HUES6 (cell line): ENCODE measurements around the gene SZRD1.

Experiments used
- H3K27ac ChIP-seq: 2 replicates; pipeline ENCODE4 v1.7.0; 2013; ENCODE audit warnings: low read depth, mild to moderate bottlenecking, low read length, inconsistent platforms
- H3K27me3 ChIP-seq: 2 replicates; pipeline ENCODE4 v1.6.1; 2013; ENCODE audit warnings: low read length; ENCODE audit not compliant: control insufficient read depth, insufficient read depth
- H3K36me3 ChIP-seq: 2 replicates; pipeline ENCODE4 v1.6.1; 2013; ENCODE audit warnings: low read length; ENCODE audit not compliant: control insufficient read depth, insufficient read depth
- H3K4me1 ChIP-seq: 2 replicates; pipeline ENCODE4 v1.6.1; 2013; ENCODE audit warnings: low read length; ENCODE audit not compliant: control insufficient read depth, insufficient read depth
- H3K4me3 ChIP-seq: 2 replicates; pipeline ENCODE4 v1.5.1; 2013; ENCODE audit warnings: low read depth, low read length
- H3K9ac ChIP-seq: one replicate; pipeline ENCODE4 v1.6.1; 2013; ENCODE audit warnings: mild to moderate bottlenecking, low read length
- H3K9me3 ChIP-seq: 2 replicates; pipeline ENCODE4 v1.6.1; 2013; ENCODE audit warnings: low read depth, low read length; ENCODE audit not compliant: control insufficient read depth, insufficient read depth

Gene SZRD1

GRCh38 chr1:16425125-16426025 lies 58.3 kb downstream of the SZRD1 start:
- Histone ChIP-seq H3K27ac (no peak overlapping the region), H3K9ac (no peak overlapping the region)

GRCh38 chr1:16430606-16431005 lies 63.6 kb downstream of the SZRD1 start:
- Histone ChIP-seq H3K27ac (no peak overlapping the region), H3K4me1 (no peaks in the 10 kb centered on the region), H3K9me3 (no peaks in the 10 kb centered on the region), H3K4me3 (no peak overlapping the region), H3K36me3 (no peaks in the 10 kb centered on the region), H3K9ac (no peak overlapping the region), H3K27me3 (no peaks in the 10 kb centered on the region)

More at GRCh38 chr1:16425125-16426025, 58.3 kb downstream of the SZRD1 start:
- Histone ChIP-seq H3K9me3 (no peaks in the 10 kb centered on the region), H3K27me3 (no peaks in the 10 kb centered on the region), H3K4me1 (no peaks in the 10 kb centered on the region), H3K36me3 (no peaks in the 10 kb centered on the region), H3K4me3 (no peak overlapping the region)

- H3K36me3 ChIP-seq, result no peaks in the 10 kb centered on the region
- H3K9ac ChIP-seq, result no peak overlapping the region
- H3K4me1 ChIP-seq, result no peaks in the 10 kb centered on the region
- no peaks in the 10 kb centered on the region for H3K9me3 ChIP-seq
- H3K27me3 ChIP-seq, result no peaks in the 10 kb centered on the region
- no peak overlapping the region for H3K4me3 ChIP-seq
- no peak overlapping the region for H3K27ac ChIP-seq
Measured at GRCh38 chr1:16433030-16433429, 66.0 kb downstream of the SZRD1 start.

- H3K27ac ChIP-seq, result no peak overlapping the region
- no peaks in the 10 kb centered on the region for H3K36me3 ChIP-seq
- H3K9me3 ChIP-seq, result no peaks in the 10 kb centered on the region
- no peaks in the 10 kb centered on the region for H3K27me3 ChIP-seq
- no peaks in the 10 kb centered on the region for H3K4me1 ChIP-seq
- no peak overlapping the region for H3K9ac ChIP-seq
- H3K4me3 ChIP-seq, result no peak overlapping the region
Measured at GRCh38 chr1:16434007-16434406, 67.0 kb downstream of the SZRD1 start.

- Histone ChIP-seq H3K4me3 (no peak overlapping the region), H3K36me3 (no peaks in the 10 kb centered on the region), H3K9me3 (no peaks in the 10 kb centered on the region), H3K9ac (no peak overlapping the region), H3K4me1 (no peaks in the 10 kb centered on the region), H3K27ac (no peak overlapping the region), H3K27me3 (no peaks in the 10 kb centered on the region)
Measured at GRCh38 chr1:16434501-16434900, 67.5 kb downstream of the SZRD1 start.

- no peak within 1 kb of the TSS for H3K9ac ChIP-seq
- no peaks in the 10 kb centered on the region for H3K36me3 ChIP-seq
- H3K4me1 ChIP-seq, result no peaks in the 10 kb centered on the region
- H3K9me3 ChIP-seq, result no peaks in the 10 kb centered on the region
- H3K27ac ChIP-seq, result no peak within 1 kb of the TSS
- no peak within 1 kb of the TSS for H3K4me3 ChIP-seq
- no peaks in the 10 kb centered on the region for H3K27me3 ChIP-seq
Measured at GRCh38 chr1:16436946-16437474, 70.0 kb downstream of the SZRD1 start, which contains the start of gene SPATA21. TSS of gene SPATA21 (minus strand) at chr1:16437424. CDS start at chr1:16431371, 6,053 bp downstream.

GRCh38 chr1:16438516-16438915 lies 71.5 kb downstream of the SZRD1 start:
- no peak overlapping the region for H3K9ac ChIP-seq

GRCh38 chr1:16438924-16439323 lies 71.9 kb downstream of the SZRD1 start:
- no peaks in the 10 kb centered on the region for H3K27me3 ChIP-seq
- H3K27ac ChIP-seq, result no peak overlapping the region
- H3K36me3 ChIP-seq, result peaks cover 8% of the 10 kb centered on the region
- no peaks in the 10 kb centered on the region for H3K9me3 ChIP-seq
- H3K9ac ChIP-seq, result no peak overlapping the region
- H3K4me1 ChIP-seq, result no peaks in the 10 kb centered on the region
- no peak overlapping the region for H3K4me3 ChIP-seq

More at GRCh38 chr1:16438516-16438915, 71.5 kb downstream of the SZRD1 start:
- H3K27me3 ChIP-seq, result no peaks in the 10 kb centered on the region
- H3K4me1 ChIP-seq, result no peaks in the 10 kb centered on the region
- H3K27ac ChIP-seq, result no peak overlapping the region
- peaks cover 4% of the 10 kb centered on the region; the same call in 1 of the 2 replicates for H3K36me3 ChIP-seq
- no peaks in the 10 kb centered on the region for H3K9me3 ChIP-seq
- H3K4me3 ChIP-seq, result no peak overlapping the region

GRCh38 chr1:16440131-16440469 lies 73.1 kb downstream of the SZRD1 start:
- no peak overlapping the region for H3K27ac ChIP-seq
- no peaks in the 10 kb centered on the region for H3K4me1 ChIP-seq

GRCh38 chr1:16440470-16441281 lies 73.6 kb downstream of the SZRD1 start, which contains the start of gene NECAP2:
TSS of gene NECAP2 (plus strand) at chr1:16440724. CDS start at chr1:16440762, 38 bp downstream.
- H3K27me3 ChIP-seq, result no peaks in the 10 kb centered on the region
- H3K9me3 ChIP-seq, result no peaks in the 10 kb centered on the region
- no peak within 1 kb of the TSS for H3K27ac ChIP-seq
- H3K9ac ChIP-seq, result peak within 1 kb of the TSS; percentile 79
- peaks cover 22% of the 10 kb centered on the region for H3K36me3 ChIP-seq
- H3K4me3 ChIP-seq, result peak within 1 kb of the TSS; percentile 83
- H3K4me1 ChIP-seq, result no peaks in the 10 kb centered on the region

More at GRCh38 chr1:16440131-16440469, 73.1 kb downstream of the SZRD1 start:
- Histone ChIP-seq H3K4me3 (peak overlapping the region; percentile 83), H3K36me3 (peaks cover 18% of the 10 kb centered on the region), H3K9me3 (no peaks in the 10 kb centered on the region), H3K27me3 (no peaks in the 10 kb centered on the region), H3K9ac (peak overlapping the region; percentile 57)
